ENCODE data around the gene CUTC.
"Not testable (repeated sequence)": the region's sequence is repeated elsewhere in the genome, so short reads cannot be mapped to it uniquely, and the experiment has no call there.

CUTC gene, protein sequence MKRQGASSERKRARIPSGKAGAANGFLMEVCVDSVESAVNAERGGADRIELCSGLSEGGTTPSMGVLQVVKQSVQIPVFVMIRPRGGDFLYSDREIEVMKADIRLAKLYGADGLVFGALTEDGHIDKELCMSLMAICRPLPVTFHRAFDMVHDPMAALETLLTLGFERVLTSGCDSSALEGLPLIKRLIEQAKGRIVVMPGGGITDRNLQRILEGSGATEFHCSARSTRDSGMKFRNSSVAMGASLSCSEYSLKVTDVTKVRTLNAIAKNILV

DNA sequence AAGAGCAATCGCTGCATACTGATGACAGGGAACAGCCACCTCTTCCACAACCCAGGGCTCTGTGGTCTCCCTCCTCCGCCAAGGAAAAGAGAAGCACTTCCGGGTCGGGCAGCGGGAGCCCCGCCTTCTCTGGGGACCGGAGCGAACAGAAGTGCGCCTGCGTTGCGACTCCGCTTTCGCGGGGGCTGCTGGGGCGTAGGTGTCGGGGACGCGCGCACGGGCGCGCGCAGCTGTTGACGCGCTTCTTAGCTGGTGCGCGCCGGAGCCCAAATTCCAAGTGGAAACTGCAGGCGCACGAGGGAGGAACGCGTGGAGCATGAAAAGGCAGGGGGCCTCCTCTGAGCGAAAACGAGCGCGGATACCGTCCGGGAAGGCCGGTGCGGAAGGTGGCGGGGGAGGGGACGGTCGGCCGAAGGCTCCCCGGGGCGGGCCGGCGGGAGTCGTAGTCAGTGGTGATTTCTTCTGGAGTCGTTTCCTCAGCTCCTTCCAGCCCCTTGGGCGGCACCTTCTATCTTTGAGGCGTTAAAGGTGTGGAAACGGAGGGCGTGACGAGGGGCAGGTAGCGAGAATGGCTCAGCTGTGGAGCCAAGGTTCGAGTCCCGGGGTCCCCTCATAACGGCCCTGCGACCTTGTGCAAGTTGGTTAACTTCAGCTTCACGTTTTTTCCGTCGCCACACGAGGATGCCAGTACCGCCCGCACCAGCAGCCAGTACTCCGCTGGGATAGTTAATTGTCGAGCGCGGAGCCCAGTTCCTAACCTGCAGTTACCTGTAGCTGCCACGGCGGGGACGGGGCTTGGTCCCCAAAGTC, at the start of gene CUTC, which contains the start of gene COX15:
Gene CUTC (plus strand): TSS at position 202 of the 810 bp plus-strand sequence. CDS start 115 bp downstream, at position 317.
Gene COX15 (minus strand): TSS at position 95 of the 810 bp plus-strand sequence. CDS start 78 bp downstream, at position 17.
- peak; percentile 96 for DNase-seq (ENCODE audit: low read depth)

DNA sequence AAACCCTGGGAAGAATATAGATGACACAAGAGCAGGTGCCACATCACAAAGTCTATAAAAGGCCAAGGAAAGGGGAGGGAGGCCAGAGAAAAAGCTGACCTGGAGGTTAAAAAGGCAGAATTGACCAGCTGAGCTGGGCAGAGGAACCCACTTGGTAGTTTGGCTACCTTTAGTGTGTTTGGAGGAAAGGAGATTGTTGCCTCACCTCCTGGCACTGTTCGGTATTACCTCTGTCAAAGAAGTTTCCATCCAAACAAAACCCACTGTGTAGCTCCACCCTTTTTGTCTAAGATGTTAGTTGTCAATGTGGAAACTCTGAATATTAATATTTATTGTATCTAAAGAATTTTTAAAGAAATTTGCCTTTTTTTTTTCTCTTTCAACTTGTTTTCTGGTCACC, 49.3 kb upstream of the CUTC start:
- no peak for DNase-seq (ENCODE audit: low read depth)

DNA sequence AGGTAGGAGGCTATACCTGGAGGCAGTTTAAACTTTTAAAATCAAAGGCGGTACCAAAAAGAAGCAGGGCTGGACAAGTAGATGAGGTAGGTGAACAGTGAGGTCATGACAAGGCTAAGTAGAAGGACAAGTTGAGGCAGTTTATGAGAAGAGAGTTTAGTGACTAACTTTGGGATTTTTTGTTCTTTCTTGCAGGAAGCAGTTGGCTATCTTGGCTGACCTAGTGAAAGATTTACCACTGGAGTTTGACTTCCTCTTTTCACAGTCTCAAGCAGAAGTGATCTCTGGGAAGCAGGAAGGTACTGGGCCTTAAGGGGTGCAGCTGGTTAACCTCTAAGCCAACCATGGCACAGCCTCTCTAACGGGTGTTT, 46.5 kb upstream of the CUTC start:
- no peak for DNase-seq (ENCODE audit: low read depth)

DNA sequence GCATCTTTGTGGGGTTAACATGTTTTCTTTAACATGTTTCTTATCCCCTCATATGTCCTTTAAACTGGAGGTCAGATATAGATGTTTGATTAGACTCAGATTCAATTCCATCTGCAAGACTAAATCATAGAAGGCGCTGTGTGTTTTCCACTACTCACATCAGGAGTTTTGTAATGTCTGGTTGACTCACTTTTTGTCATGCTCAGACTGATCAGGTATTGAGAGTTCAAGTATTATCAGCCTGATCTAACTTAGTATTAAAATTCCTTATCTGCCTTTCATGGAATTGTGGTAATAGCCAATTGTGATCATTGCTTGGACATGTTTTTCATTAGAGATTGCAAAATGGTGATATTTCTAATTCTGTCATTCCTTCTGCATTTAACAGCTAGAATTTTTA, 42.6 kb upstream of the CUTC start:
- DNase-seq (ENCODE audit: low read depth) = no peak

DNA sequence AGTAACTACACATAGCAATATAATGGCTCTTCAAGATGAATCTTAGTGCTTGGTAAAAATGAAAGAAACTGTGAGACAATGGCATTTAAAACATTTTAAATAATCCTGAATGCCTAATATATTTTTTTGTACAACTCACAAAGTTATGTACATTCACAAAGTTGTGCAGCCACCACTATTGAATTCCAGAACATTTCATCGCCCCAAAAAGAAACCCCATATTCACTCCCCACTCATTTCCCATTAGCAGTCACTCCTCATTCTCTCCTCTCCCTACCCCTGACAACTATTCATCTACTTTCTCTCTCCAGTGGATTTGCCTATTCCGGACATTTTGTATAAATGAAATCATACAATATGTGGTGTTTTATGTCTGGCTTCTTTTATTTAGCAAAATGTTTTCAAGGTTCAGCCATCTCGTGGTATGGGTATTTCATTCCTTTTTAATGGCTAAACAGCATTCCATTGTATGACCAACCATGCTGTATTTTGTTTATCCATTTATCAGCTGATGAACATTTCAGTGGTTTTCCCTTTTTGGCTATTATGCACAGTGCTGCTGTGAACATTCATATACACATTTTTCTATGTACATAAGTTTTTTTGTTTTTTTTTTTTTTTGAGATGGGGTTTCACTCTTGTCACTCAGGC, 38.0 kb upstream of the CUTC start:
- DNase-seq (ENCODE audit: low read depth) = peak; percentile 87

DNA sequence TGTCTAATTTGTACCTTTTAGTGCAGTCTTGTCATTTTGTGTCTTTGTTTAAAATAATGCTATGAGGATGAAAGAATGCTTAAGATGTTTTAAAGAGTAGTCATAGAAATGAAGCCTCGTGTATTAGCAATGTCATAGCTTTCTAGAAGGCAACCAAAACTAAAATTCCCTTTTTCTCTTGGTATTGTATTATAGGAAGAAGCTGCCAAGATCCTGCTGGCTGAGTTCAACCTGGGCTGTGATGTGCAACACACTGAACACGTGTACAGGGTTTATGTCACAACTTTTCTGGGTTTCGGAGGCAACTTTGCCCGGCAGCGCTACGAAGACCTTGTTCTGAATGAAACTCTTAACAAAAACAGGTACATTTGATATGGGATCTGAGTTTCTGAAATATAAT, 36.3 kb upstream of the CUTC start:
- DNase-seq (ENCODE audit: low read depth) = no peak

DNA sequence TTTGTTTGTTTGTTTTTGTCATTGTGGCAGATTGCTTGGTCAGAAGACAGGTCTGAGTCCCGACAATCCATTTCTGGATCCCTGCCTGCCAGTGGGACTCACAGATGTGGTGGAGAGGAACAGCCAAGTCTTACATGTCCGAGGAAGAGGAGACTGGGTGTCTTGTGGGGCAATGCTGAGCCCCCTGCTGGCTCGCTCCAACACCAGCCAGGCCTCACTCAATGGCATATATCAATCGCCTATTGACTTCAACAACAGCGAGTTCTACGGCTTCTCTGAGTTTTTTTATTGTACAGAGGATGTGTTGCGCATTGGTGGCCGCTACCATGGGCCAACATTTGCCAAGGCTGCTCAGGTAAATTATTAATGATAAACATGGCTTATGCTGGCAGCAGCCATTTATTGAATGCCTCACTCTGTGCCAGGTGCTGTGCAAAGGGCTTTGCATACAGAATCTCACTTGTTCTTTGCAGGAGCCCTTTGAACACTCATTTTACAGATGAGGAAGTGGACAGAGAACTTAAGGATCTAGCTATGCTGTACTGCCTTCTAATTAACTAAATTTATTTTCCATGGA, 33.4 kb upstream of the CUTC start:
- no peak for DNase-seq (ENCODE audit: low read depth)

DNA sequence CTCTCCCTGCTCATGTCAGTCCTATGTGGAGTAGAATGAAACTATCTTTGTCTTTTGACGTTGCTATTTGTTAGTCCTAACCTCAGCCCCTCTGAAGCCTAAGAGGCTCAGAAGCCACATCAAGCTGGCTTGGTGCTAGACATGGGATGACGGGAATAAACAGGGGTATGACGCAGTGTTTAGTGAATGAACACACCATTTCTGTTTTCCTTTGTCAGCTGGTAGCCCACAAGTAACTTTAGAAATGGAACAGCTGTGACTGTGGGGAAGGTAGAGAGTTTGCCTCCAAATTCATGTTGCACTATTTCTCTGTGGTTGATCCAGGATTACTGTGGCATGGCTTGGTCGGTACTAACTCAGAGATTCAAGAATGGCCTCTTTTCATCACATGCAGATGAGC, 31.4 kb upstream of the CUTC start:
- no peak for DNase-seq (ENCODE audit: low read depth)

DNA sequence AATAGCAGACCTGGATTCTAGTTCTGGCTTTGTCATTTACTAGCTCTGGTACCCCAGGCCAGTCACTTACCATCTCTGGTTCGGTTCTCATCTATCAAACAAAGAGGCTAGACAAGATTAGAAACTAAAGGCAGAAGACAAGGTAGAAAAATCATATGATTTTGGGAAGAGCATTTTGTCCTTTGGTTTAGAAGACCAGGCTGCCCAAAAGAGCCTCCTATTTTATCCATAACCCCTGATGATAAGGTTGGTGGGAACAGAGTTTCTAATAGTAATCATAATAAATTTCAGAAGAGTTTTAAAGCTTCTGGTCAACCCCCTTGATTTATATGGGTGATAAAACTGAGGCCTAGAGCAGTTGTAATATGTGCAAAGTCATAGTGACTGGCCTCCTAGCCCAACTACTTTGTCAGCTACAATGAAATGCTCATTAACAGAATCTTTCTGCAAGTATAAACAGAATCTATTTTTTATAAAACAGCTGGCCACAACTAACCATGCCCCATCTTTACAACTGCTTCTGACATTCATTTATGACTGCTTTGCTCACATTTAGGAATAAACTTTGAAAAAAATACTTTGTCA, 23.5 kb upstream of the CUTC start:
- DNase-seq (ENCODE audit: low read depth) = peak; percentile 51

DNA sequence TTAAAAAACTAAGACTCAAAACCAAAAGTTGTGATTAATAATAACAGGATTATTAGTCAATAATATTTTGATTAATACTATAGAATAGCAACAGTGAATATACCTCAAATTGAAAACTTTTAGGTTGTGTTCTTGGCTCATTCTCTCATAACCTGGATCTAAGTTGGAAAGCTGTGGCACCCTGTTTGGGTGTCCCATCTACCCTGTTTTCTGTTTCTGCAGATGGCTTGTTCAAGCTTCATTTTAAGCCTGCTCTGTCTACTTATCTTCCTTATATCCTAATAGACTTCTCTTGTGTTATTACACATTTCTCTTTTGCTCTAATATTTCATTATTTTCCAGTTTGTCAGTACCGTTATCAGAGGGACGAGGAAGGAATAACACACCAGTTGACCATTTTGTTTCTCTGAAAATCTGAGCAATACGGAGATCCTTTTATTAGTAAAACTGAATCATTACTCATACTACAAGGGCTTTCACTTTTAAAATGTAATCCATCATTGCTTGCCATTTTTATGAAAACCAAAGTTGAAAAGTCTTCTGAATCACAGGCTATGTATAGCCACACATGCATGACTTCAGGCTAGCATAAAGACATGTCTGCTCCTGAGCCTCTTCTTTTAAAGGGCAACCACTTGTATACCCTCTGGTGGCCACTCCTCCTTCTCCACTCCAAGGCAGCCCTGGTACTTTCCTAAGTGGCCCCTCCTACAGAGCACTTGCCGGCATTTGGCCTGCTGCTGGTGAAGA, 22.4 kb upstream of the CUTC start:
- DNase-seq (ENCODE audit: low read depth) = peak; percentile 43

DNA sequence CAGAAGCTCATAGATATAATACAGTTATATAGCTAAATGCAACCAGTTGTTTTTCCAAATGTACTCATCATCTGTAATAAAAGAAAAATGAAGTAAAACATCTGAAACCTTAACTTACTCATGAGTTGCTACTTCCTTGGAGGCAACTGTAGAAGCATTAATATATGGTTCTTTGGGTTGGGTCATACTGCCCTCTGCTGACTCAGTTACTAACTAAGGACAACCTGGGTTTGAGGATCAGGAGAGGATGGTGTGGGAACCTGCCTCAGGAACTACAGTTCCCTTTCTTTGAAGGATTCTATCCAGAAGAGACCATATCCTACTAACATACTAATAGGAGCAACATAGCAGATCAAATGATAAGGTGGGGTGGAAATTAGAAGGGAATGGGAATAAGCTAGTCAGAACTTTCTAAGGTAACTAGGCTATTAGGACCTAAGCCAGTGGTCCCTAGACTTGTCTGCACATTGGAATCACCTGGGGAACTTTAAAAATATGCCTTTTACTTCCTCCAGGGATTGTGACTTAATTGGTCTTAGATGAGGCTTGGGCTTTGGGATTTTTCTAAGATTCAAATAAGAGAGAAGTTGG, 20.8 kb upstream of the CUTC start:
- peak; percentile 71 for DNase-seq (ENCODE audit: low read depth)

DNA sequence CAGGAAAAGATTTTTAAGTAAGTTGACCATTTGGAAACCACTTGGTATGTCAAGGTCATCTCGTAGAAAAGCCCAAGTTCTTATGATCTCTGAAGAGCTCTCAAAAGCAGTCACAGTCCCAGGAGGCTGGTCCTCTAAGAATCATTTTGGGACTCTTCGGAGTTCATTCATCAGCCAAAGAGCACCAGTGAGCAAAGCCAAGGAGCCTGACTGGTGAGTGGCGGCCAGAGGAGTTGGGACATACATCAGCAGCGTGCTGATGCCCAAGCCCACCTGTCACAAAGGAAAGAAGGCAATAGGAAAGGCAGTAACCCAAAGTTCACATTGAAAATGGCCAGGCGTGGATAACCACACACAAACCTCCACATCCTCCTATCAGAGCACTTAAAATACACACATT, 17.6 kb upstream of the CUTC start:
- no peak for DNase-seq (ENCODE audit: low read depth)

DNA sequence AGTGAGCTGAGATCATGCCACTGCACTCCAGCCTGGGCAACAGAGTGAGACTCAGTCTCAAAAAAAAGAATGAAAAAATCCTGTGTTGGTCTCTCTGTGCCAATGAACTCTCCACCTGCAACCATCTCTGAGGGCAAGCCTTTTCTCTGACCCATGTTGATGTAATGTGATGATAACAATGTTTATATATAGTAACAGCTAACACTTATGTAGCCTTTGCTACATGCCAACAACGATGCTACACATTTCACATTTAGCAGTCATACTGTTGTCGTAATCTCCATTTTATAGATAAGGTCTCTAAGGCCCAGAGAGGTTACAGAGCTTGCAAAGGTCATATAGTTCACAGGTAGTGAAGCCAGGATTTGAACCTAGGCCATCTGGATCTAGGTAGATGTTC, 11.6 kb upstream of the CUTC start:
- peak; percentile 56 for DNase-seq (ENCODE audit: low read depth)

DNA sequence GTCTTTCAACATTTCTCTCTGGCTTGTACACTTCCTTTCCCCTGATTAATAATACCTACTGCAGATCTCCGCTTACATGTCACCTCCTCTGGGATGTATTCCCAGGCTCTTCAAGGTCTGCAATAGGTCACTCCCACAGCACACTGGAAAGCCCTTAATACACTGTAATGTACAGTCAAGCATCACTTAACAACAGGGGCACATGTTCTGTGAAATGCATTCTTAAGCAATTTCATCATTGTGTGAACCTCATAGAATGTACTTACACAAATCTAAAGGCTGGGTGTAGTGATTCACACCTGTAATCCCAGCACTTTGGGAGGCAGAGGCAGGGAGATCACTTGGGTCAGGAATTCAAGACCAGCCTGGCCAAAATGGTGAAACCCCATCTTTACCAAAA, 2.0 kb upstream of the CUTC start:
- DNase-seq (ENCODE audit: low read depth) = peak; percentile 99

DNA sequence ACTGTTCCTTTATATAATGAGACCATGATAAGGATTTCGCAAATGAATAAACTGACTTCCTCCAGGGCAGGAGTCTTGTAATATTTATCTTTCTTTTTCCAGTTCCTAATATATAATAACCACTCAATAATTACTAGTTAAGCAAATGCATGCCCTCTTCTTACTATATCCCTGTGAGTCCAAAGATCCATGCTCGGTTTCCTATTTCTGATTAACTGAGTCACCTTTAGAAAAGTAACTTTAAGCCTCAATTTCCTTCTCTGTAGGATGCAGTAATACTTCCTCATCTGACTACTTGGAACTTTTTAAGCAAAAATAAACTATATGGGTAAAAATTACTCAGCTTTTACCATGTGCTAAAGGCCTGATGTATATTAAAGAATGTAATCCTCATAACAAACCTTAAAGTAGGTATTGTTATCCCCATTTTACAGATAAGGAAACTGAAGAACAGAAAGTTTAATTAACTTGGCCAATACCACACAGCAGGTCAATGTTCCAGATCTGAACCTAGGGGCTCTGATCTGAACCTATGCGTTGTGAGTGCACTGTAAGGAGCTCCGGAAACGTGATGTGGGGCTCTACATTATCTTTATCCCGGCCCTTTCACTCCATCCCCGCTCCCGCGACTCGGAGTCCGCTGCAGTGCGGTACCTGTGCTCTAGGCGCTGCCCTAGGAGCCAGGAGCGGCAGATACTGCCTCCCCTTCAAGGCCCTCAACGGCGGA, 565 bp upstream of the CUTC start:
- DNase-seq (ENCODE audit: low read depth) = no peak

DNA sequence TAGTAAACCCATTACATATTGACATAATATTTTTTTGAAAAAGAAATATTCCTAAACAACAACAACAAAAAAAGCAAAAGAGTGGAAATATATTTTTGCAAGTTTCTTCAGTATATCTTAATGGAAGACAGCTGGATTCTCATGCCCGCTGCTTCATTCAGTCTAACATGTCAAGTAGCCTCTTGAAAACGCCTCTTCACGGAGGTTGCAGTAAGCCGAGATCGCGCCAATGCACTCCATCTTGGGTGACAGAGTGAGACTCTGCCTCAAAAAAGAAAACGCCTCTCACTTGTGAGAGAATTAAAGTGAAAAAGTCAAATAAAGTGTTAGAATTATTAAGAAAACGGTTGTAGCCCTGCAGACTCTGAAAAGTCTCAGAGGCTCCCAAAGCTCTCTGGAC, 1.3 kb downstream of the CUTC start:
- no peak for DNase-seq (ENCODE audit: low read depth)

DNA sequence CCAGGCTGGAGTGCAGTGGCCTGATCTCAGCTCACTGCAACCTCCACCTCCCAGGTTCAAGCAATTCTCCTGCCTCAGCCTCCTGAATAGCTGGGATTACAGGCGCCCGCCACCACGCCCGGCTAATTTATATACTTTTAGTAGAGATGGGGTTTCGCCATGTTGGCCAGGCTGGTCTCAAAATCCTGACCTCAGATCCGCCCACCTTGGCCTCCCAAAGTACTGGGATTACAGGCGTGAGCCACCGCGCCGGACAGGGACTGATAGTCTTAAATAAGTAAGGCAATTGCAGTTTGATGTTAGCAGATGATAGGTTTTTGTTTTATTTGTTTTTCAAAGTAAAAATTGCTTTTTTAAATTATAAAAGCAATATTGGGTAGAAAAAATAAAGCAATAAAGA, 2.1 kb downstream of the CUTC start:
- DNase-seq (ENCODE audit: low read depth) = not testable (repeated sequence)

DNA sequence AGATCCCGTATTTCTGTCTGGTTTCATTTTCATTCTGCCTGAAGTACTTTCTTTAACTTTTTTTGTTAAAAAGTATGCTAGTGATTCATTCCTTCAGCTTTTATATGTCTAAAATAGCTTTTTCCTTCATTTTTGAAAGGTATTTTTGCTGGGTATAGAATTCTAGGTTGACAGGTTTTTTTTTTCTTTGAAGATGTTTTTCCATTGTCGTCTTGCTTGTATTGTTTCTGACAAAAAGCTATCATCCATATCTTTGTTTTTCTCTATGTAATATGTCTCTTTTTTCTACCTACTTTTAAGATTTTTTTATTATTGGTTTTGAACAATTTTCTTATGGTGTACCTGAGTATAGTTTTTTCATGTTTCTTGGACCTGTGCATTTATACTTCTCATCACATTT, 8.2 kb downstream of the CUTC start:
- no peak for DNase-seq (ENCODE audit: low read depth)

DNA sequence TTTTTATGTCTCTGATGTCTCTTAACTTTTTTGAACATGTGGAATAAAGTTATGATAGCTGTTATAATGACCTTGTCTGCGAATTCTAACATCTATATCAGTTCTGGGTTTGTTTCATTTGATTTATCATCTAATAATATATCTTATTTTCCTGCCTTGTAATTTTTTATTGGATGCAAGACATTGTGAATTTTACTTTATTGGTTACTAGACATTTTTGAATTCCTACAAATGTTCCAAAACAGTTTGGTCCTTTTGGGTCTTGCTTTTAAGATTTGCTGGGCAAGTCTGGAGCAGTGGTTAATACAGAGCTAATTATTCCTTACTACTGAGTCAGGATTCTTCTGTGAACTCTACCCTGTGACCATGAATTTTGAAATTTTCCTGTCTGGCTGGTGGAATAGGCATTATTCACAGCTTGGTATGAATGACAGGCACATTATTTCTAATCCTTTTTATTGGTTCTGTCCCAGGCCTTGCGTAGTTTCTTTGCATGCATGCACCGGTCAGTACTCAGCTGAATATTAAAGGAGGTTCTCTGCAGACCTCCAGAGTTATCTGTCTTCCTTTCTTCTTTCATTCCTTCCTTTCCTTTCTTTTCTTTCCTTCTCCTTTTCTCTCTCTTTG, 9.0 kb downstream of the CUTC start:
- DNase-seq (ENCODE audit: low read depth) = peak; percentile 66

DNA sequence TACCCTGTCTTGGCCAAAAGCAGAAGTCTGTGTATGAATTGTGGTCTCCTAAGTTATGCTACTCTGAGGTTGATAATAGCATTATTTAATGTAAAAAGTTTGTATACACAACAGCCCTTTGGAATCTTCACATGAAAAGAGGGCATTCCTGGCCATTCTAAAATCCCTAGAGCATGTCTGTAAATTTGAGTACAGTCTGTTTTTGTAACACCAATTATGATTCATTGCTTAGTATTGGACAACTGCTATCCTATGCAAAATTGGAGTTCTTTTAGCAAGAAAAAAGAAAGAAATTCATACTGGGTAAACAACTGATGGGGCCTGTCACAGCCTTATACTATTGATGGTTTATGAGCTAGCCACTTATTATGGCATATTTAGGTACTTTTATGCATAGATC, 10.2 kb downstream of the CUTC start:
- peak; percentile 60 for DNase-seq (ENCODE audit: low read depth)
